PFSK-1 (cell line): ENCODE data around the gene COL5A2.

Experiments
- FOXP2 ChIP-seq: optimal IDR thresholded peaks from 2 replicates; pipeline ENCODE3; 2011; ENCODE audit warnings: borderline replicate concordance, control low read depth, inconsistent platforms; ENCODE audit not compliant: insufficient read depth; ENCODE audit errors: extremely low read length, extremely low read depth
- POLR2AphosphoS5 ChIP-seq: IDR thresholded peaks from 2 replicates; pipeline ENCODE4 v1.6.1; 2012; ENCODE audit warnings: low read depth, mild to moderate bottlenecking, control low read depth, low read length, moderate library complexity
- REST ChIP-seq, 2 experiments: IDR thresholded peaks; 2 replicates each; pipeline versions ENCODE4 v1.6.1 to v1.8.0; 2011 to 2012; ENCODE audit warnings: low read depth in 2 of 2, low read length in 2 of 2, control low read depth in 1 of 2, inconsistent platforms in 1 of 2, mild to moderate bottlenecking in 1 of 2, moderate library complexity in 1 of 2; ENCODE audit not compliant: insufficient read depth in 1 of 2
- SIN3A ChIP-seq: IDR thresholded peaks from 2 replicates; pipeline ENCODE4 v1.6.1; 2012; ENCODE audit warnings: mild to moderate bottlenecking, low read length, moderate library complexity, borderline replicate concordance; ENCODE audit not compliant: insufficient read depth
- TAF1 ChIP-seq: IDR thresholded peaks from 2 replicates; pipeline ENCODE4 v1.6.1; 2012; ENCODE audit warnings: low read length, control low read depth, borderline replicate concordance; ENCODE audit not compliant: insufficient read depth

Gene COL5A2

GRCh38 chr2:189022053-189022481, 157.5 kb downstream of the COL5A2 start:
- TF ChIP-seq FOXP2 (no peak), POLR2AphosphoS5 (no peak), TAF1 (no peak), SIN3A (no peak), REST (IDR thresholded peaks at IDR 0.05; ENCODE audit: insufficient read depth in 1 of 2, low read depth in 2 of 2, low read length in 2 of 2) (no peak)

GRCh38 chr2:189020179-189020578, 159.4 kb downstream of the COL5A2 start:
- TF ChIP-seq REST (IDR thresholded peaks at IDR 0.05; ENCODE audit: insufficient read depth in 1 of 2, low read depth in 2 of 2, low read length in 2 of 2) (no peak), POLR2AphosphoS5 (no peak), SIN3A (no peak), TAF1 (no peak), FOXP2 (no peak)

GRCh38 chr2:189018631-189019030, 160.9 kb downstream of the COL5A2 start:
- TF ChIP-seq TAF1 (no peak), FOXP2 (no peak), SIN3A (no peak), REST (IDR thresholded peaks at IDR 0.05; ENCODE audit: insufficient read depth in 1 of 2, low read depth in 2 of 2, low read length in 2 of 2) (no peak), POLR2AphosphoS5 (no peak)

GRCh38 chr2:189016311-189016861, 163.2 kb downstream of the COL5A2 start:
- TF ChIP-seq TAF1 (no peak), FOXP2 (no peak), REST (IDR thresholded peaks at IDR 0.05; ENCODE audit: insufficient read depth in 1 of 2, low read depth in 2 of 2, low read length in 2 of 2) (no peak), POLR2AphosphoS5 (no peak), SIN3A (no peak)
